ENCODE results near the gene TMC7. TPM values are rescaled to one million over a fixed set of nuclear protein-coding genes. Genes with fewer than 3 reads are reported as not detected.

TMC7 gene
- total and polyA plus RNA-seq, 2 experiments from 2014 or later: 1.7 to 2.4 TPM

GRCh38 chr16:18942061-18942460 lies 41.7 kb upstream of the TMC7 start:
- no peak overlapping the region for H3K27ac Mint-ChIP-seq
- H3K4me1 Mint-ChIP-seq: peaks cover 9% of the 10 kb centered on the region
- Histone ChIP-seq H3K4me1 (ENCODE audit: insufficient read depth) (peaks cover 12% of the 10 kb centered on the region), H3K27me3 (ENCODE audit: insufficient read depth) (no peaks in the 10 kb centered on the region), H3F3A (replicated peaks; ENCODE audit: low read depth) (peaks cover 3% of the 10 kb centered on the region; the same call in 1 of the 2 replicates), H3K4me2 (no peak overlapping the region), H3K79me2 (replicated peaks; ENCODE audit: insufficient read depth) (no peaks in the 10 kb centered on the region), H3K36me3 (ENCODE audit: insufficient read depth) (no peaks in the 10 kb centered on the region), H3K4me3 (no peak overlapping the region), H3K9me2 (ENCODE audit: insufficient read depth) (no peaks in the 10 kb centered on the region), H2AFZ (no peak overlapping the region), H4K20me1 (replicated peaks; ENCODE audit: insufficient read depth) (no peaks in the 10 kb centered on the region), H3K27ac (ENCODE audit: low read depth) (no peak overlapping the region)
- 0 out of 3 replicates have a peak, but pooled peaks cover 5% of the 10 kb centered on the region for H3K9me3 Mint-ChIP-seq
- ATAC-seq: no peak
- no peak overlapping the region for H3K4me3 Mint-ChIP-seq
- DNase-seq (ENCODE audit: low spot score): no peak
- peaks cover 10% of the 10 kb centered on the region for H3K27me3 Mint-ChIP-seq (ENCODE audit: insufficient read depth, low read depth, poor library complexity)
- TF ChIP-seq ETS1 (IDR thresholded peaks at IDR 0.05) (no peak), POLR2AphosphoS5 (IDR thresholded peaks at IDR 0.05; ENCODE audit: low read depth) (no peak), EZH2 (IDR thresholded peaks at IDR 0.05; ENCODE audit: low read depth, unreplicated experiment) (no peak), ZNF462 (CRISPR knock-in tag; IDR thresholded peaks at IDR 0.05) (no peak), REST (IDR thresholded peaks at IDR 0.05; ENCODE audit: unreplicated experiment) (no peak), CREB1 (CRISPR knock-in tag; IDR thresholded peaks at IDR 0.05; ENCODE audit: low read depth) (no peak), NANOG (IDR thresholded peaks at IDR 0.05; ENCODE audit: borderline replicate concordance) (no peak), JUNB (IDR thresholded peaks at IDR 0.05; ENCODE audit: unreplicated experiment) (no peak), CTCF (conservative IDR thresholded peaks at IDR 0.05; ENCODE audit: low read depth in 2 of 2) (no peak), EZH2phosphoT487 (IDR thresholded peaks at IDR 0.05; ENCODE audit: unreplicated experiment) (no peak), STAT1 (IDR thresholded peaks at IDR 0.05; ENCODE audit: unreplicated experiment) (no peak), ZNF114 (CRISPR knock-in tag; IDR thresholded peaks at IDR 0.05) (no peak), ZNF331 (CRISPR knock-in tag; IDR thresholded peaks at IDR 0.05; ENCODE audit: low read depth) (no peak)
- no peaks in the 10 kb centered on the region for H3K36me3 Mint-ChIP-seq (ENCODE audit: low read depth)

All from GM23338 (cell line).